Adrenal gland (tissue), 5 donors: Measurements from ENCODE around the gene KCNK17.

Experiments
- CTCF ChIP-seq, 6 experiments: fragments of 450-650 bp in 4 of 6; fragments of 200-600 bp in 2 of 6; sonication (generic) in 1 of 6; IDR thresholded peaks; 1 replicate in 5 of 6; 2 replicates in 1 of 6; pipeline versions ENCODE4 v1.5.1 to v1.8.0; 2016 to 2021; ENCODE audit warnings: antibody characterized with exemption in 6 of 6, mild to moderate bottlenecking in 2 of 6, moderate library complexity in 1 of 6
- POLR2A ChIP-seq, 2 donors: fragments of 450-650 bp; IDR thresholded peaks; one replicate each; pipeline ENCODE4 v1.6.1; 2017; ENCODE audit warnings: antibody characterized with exemption in 2 of 2, mild to moderate bottlenecking in 2 of 2, moderate library complexity in 1 of 2
- donor health status: DM: no; HTN: no; CAD: no.

GRCh38 chr6:39363280-39363679 lies 49.1 kb upstream of the KCNK17 start:
- no peak for TF ChIP-seq POLR2A (IDR thresholded peaks at IDR 0.05)
- TF ChIP-seq CTCF (IDR thresholded peaks at IDR 0.05), result no peak
